Measurements from ENCODE around the gene DPH1.

DPH1 gene

GRCh38 chr17:2071455-2072281, 41.7 kb downstream of the DPH1 start:
- no peak for DNase-seq (ENCODE audit: extremely low read depth, low read depth)
- no peak for TF ChIP-seq CTCF (IDR thresholded peaks at IDR 0.05; ENCODE audit: low read depth, low read length)

- TF ChIP-seq CTCF (IDR thresholded peaks at IDR 0.05; ENCODE audit: low read depth, low read length): no peak
- DNase-seq (ENCODE audit: extremely low read depth, low read depth): no peak
Measured at GRCh38 chr17:2074919-2075318, 45.0 kb downstream of the DPH1 start.

GRCh38 chr17:2075336-2076086, 45.6 kb downstream of the DPH1 start:
- no peak for DNase-seq (ENCODE audit: extremely low read depth, low read depth)
- peak; percentile 1 for TF ChIP-seq CTCF (IDR thresholded peaks at IDR 0.05; ENCODE audit: low read depth, low read length)

GRCh38 chr17:2076087-2076984, 46.4 kb downstream of the DPH1 start:
- no peak for DNase-seq (ENCODE audit: extremely low read depth, low read depth)

GRCh38 chr17:2077040-2077439, 47.1 kb downstream of the DPH1 start:
- no peak for DNase-seq (ENCODE audit: extremely low read depth, low read depth)
- TF ChIP-seq CTCF (IDR thresholded peaks at IDR 0.05; ENCODE audit: low read depth, low read length): no peak

More at GRCh38 chr17:2076087-2076984, 46.4 kb downstream of the DPH1 start:
- no peak for TF ChIP-seq CTCF (IDR thresholded peaks at IDR 0.05; ENCODE audit: low read depth, low read length)

GRCh38 chr17:2081564-2081963, 51.6 kb downstream of the DPH1 start:
- no peak for TF ChIP-seq CTCF (IDR thresholded peaks at IDR 0.05; ENCODE audit: low read depth, low read length)
- no peak for DNase-seq (ENCODE audit: extremely low read depth, low read depth)

Measured in AG09319 (cell line).